GM12874 (cell line): ENCODE data around the gene ZNF428.

Experiments
- CTCF ChIP-seq: IDR thresholded peaks from 2 replicates; pipeline ENCODE4 v1.5.1; 2011; ENCODE audit warnings: low read depth, mild to moderate bottlenecking, control low read depth, low read length, moderate library complexity; ENCODE audit not compliant: insufficient read depth

Gene ZNF428

GRCh38 chr19:43594710-43595604, 24.5 kb downstream of the ZNF428 start:
- peak; percentile 99 for TF ChIP-seq CTCF

GRCh38 chr19:43594081-43594697, 25.2 kb downstream of the ZNF428 start:
- TF ChIP-seq CTCF, result no peak

- no peak for TF ChIP-seq CTCF
Measured at GRCh38 chr19:43592800-43593350, 26.6 kb downstream of the ZNF428 start.

GRCh38 chr19:43591904-43592772, 27.3 kb downstream of the ZNF428 start:
- TF ChIP-seq CTCF, result no peak

GRCh38 chr19:43589678-43590077, 29.8 kb downstream of the ZNF428 start:
- no peak for TF ChIP-seq CTCF

- TF ChIP-seq CTCF, result no peak
Measured at GRCh38 chr19:43589277-43589676, 30.2 kb downstream of the ZNF428 start.
